T-helper 17 cell (primary cell): Measurements from ENCODE around the gene KLHL20. TPM values are rescaled to one million over a fixed set of nuclear protein-coding genes. Genes with fewer than 3 reads are reported as not detected.

Source experiments
- ATAC-seq: fragments of 150-1000 bp; cut with Tn5 transposase; 2 replicates; pipeline ENCODE4 v1.10.0; 2021; ENCODE audit warnings: mild to moderate bottlenecking, moderate library complexity
- DNase-seq, 3 donors: peaks; one replicate each; pipeline versions ENCODE4 v3.0.0 to v3.0.0-alpha.2; 2020 to 2021
- H3K9me3 ChIP-seq: one replicate; pipeline ENCODE4 v1.7.0; 2013; ENCODE audit warnings: low read length, mild to moderate bottlenecking; ENCODE audit not compliant: control insufficient read depth, poor library complexity, severe bottlenecking
- H3K27ac Mint-ChIP-seq: one replicate; pipeline ENCODE4 v1.8.0; 2022; ENCODE audit warnings: mild to moderate bottlenecking, moderate library complexity, mixed read lengths
- H3K27me3 Mint-ChIP-seq: one replicate; pipeline ENCODE4 v1.8.0; 2022; ENCODE audit warnings: mixed read lengths
- H3K36me3 Mint-ChIP-seq: one replicate; pipeline ENCODE4 v1.8.0; 2022; ENCODE audit warnings: low read depth, mixed read lengths
- H3K4me1 Mint-ChIP-seq: one replicate; pipeline ENCODE4 v1.8.0; 2022; ENCODE audit warnings: mild to moderate bottlenecking, mixed read lengths
- H3K4me3 Mint-ChIP-seq: one replicate; pipeline ENCODE4 v1.8.0; 2022; ENCODE audit warnings: mild to moderate bottlenecking, moderate library complexity, mixed read lengths
- total RNA-seq, 4 donors: library from RNA in 2 of 4; stranded (reverse) in 2 of 4; gene quantifications; one replicate each; pipeline ENCODE4 v1.2.3 and lab custom pipeline; 2022 to 2026

Gene KLHL20
- total RNA-seq, 2 donors from 2014 or later: 24.8 to 32.1 TPM

DNA sequence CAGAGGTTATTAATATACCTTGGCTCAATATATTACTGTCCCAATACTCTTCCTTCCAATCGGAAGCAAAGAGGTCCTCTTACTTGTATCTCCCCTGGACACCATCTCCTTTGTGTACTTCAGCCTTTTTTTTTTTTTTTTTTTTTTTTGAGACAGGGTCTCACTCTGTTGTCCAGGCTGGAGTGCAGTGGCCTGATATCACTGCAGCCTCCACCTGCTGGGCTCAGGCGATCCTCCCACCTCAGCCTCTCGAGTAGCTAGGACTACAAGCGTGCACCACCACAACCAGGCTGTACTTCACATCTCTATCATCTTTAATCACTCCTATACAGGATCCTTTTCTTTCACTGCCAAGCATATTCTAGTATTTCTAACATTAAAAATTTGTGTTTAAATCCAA lies 106.9 kb downstream of the KLHL20 start:
- ATAC-seq (no peak), DNase-seq (no peak)
- H3K27ac Mint-ChIP-seq: peak overlapping the region; percentile 43
- peaks cover 39% of the 10 kb centered on the region for H3K4me1 Mint-ChIP-seq
- H3K9me3 ChIP-seq: no peaks in the 10 kb centered on the region
- no peak overlapping the region for H3K4me3 Mint-ChIP-seq
- H3K27me3 Mint-ChIP-seq: no peaks in the 10 kb centered on the region
- peaks cover 12% of the 10 kb centered on the region for H3K36me3 Mint-ChIP-seq

DNA sequence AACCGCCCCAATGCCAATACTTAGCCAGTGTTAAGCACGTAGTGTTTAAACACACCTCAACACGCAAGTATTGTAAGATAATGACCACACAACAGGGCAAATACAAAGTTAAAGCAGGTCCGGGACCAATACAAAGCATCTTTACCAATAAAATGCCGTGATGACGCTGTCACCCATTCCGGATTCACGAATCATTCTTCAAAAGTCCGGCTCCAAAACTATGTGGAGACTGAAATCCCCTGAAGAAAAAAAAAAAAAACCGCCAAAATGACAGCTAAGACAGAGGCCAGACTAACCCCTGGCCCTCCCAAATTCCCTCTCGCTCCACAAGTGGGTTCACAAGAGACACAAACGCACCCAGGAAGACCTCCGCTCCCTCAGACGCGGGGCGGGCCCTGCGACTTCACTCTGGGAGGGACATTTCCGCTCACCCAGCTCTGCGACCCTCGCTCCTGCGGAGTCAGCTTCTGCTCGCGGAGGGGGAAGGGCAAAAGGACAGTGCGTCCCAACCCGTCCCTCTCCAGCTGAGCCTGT lies 109.1 kb downstream of the KLHL20 start:
- Mint-ChIP-seq H3K4me1 (peaks cover 32% of the 10 kb centered on the region), H3K36me3 (peaks cover 6% of the 10 kb centered on the region), H3K27ac (peak overlapping the region; percentile 96), H3K27me3 (no peaks in the 10 kb centered on the region), H3K4me3 (peak overlapping the region; percentile 99)
- DNase-seq (no peak), ATAC-seq (peak; percentile 8)
- no peaks in the 10 kb centered on the region for H3K9me3 ChIP-seq

GRCh38 chr1:173824315-173825081 lies 109.7 kb downstream of the KLHL20 start, which contains the start of the genes CENPL and DARS2:
TSS of gene CENPL (minus strand) at chr1:173824883. CDS start at chr1:173811299, 13,584 bp downstream.
TSS of gene DARS2 (plus strand) at chr1:173824673. CDS start at chr1:173825230, 557 bp downstream.
- peak; percentile 92 for ATAC-seq
- no peaks in the 10 kb centered on the region for H3K9me3 ChIP-seq
- DNase-seq: peak; percentile 74 to 83 (median 75)
- Mint-ChIP-seq H3K27me3 (no peaks in the 10 kb centered on the region), H3K36me3 (peaks cover 6% of the 10 kb centered on the region), H3K4me1 (peaks cover 35% of the 10 kb centered on the region), H3K27ac (peak within 1 kb of the TSS; percentile 96), H3K4me3 (peak within 1 kb of the TSS; percentile 99)

DNA sequence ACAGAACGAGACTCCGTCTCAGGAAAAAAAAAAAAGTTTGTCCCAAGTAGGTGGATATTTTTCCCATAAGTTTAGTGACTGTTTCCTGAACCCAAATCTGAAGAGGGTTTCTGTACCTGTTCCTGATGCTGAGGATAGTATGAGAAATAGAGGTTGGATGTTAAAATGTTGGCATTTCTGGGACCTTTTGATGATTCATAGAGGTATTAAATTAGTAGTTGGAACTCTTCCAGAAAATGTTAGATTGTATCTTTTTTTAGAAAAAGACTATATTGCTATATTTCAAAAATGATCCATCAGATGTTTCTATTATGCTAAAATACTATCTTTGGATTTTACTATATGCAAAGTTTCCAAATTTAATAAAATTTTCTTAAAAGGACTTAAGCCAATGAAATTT lies 112.8 kb downstream of the KLHL20 start:
- DNase-seq: no peak
- ATAC-seq: no peak
- Mint-ChIP-seq H3K27ac (no peak overlapping the region), H3K36me3 (peaks cover 6% of the 10 kb centered on the region), H3K27me3 (no peaks in the 10 kb centered on the region), H3K4me3 (no peak overlapping the region), H3K4me1 (peaks cover 25% of the 10 kb centered on the region)
- H3K9me3 ChIP-seq: no peaks in the 10 kb centered on the region

DNA sequence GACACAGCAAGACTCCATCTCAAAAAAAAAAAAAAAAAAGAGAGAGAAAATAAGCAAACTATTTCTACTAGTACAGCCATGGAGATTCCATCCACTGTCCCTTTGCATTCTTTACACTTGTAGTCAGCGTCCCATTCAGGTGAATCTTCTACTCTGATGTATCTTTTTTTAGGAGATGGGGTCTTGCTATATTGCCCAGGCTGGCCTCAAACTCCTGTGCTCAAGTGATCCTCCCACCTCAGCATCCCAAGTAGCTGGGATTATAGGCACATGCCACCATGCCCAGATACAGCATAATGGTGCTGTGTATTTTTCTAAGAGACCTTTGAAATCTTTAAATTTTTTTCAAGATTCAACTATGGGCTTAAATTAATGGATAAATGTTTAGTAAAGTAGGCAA lies 118.0 kb downstream of the KLHL20 start:
- peaks cover 3% of the 10 kb centered on the region for H3K4me1 Mint-ChIP-seq
- no peak overlapping the region for H3K4me3 Mint-ChIP-seq
- H3K36me3 Mint-ChIP-seq: no peaks in the 10 kb centered on the region
- no peak for DNase-seq
- H3K27ac Mint-ChIP-seq: no peak overlapping the region
- ATAC-seq: no peak
- H3K27me3 Mint-ChIP-seq: no peaks in the 10 kb centered on the region
- H3K9me3 ChIP-seq: no peaks in the 10 kb centered on the region

Other genes starting within 250 kb of the KLHL20 start
- gene PRDX6, start 237.6 kb upstream of the KLHL20 start, total RNA-seq: 100 to 1,000 TPM in 1 of 2 donors, 10 to 100 TPM in 1; 66.4 to 125 TPM
- not detected for gene SLC9C2, start 111.9 kb upstream of the KLHL20 start, total RNA-seq
- not detected for gene TEX50, start 79.6 kb upstream of the KLHL20 start, total RNA-seq
- not detected for gene ANKRD45, start 45.1 kb upstream of the KLHL20 start, total RNA-seq
- 1 to 10 TPM; 4.0 to 5.3 TPM for gene DARS2, start 109.7 kb downstream of the KLHL20 start, total RNA-seq
- 1 to 10 TPM; 4.7 to 7.1 TPM for gene CENPL, start 109.9 kb downstream of the KLHL20 start, total RNA-seq
- gene GAS5, start 153.0 kb downstream of the KLHL20 start, total RNA-seq: 100 to 1,000 TPM; 604 to 736 TPM
- 10 to 100 TPM; 14.7 to 15.4 TPM for gene ZBTB37, start 153.4 kb downstream of the KLHL20 start, total RNA-seq
- gene SERPINC1, start 202.3 kb downstream of the KLHL20 start, total RNA-seq: not detected